ENCODE results near the gene ZNF385D. TPM values are rescaled to one million over a fixed set of nuclear protein-coding genes. Genes with fewer than 3 reads are reported as not detected.
A peak's percentile ranks its signal among the peaks of the same experiment; 100 is the strongest.

The ZNF385D gene
- total and polyA plus RNA-seq, 4 donors, result 6.2 to 33.7 (median 29.5) TPM

GRCh38 chr3:21786438-21786797 lies 35.4 kb upstream of the ZNF385D start:
- Histone ChIP-seq H3K36me3 (ENCODE audit: control insufficient read depth, insufficient read depth, low read length) (no peaks in the 10 kb centered on the region), H3K27me3 (ENCODE audit: control insufficient read depth, insufficient read depth, low read length) (no peaks in the 10 kb centered on the region), H3K4me3 (ENCODE audit: low read depth, low read length) (no peak overlapping the region), H3K4me1 (ENCODE audit: control insufficient read depth, insufficient read depth, low read length) (no peaks in the 10 kb centered on the region), H3K9me3 (ENCODE audit: control insufficient read depth, insufficient read depth, low read length) (no peaks in the 10 kb centered on the region), H3K27ac (ENCODE audit: low read depth, low read length) (no peak overlapping the region)
- DNase-seq (ENCODE audit: low read depth in 4 of 6, low spot score in 6 of 6), result no peak
- WGBS (ENCODE audit: insufficient coverage), result 67% methylated on average over 1 of the region's 2 CpGs

- H3K4me1 ChIP-seq (ENCODE audit: control insufficient read depth, insufficient read depth, low read length), result no peaks in the 10 kb centered on the region
- 89% methylated on average over 3 of the region's 8 CpGs for WGBS (ENCODE audit: insufficient coverage)
- no peak for DNase-seq (ENCODE audit: low read depth in 4 of 6, low spot score in 6 of 6)
- H3K9me3 ChIP-seq (ENCODE audit: control insufficient read depth, insufficient read depth, low read length), result no peaks in the 10 kb centered on the region
- H3K27ac ChIP-seq (ENCODE audit: low read depth, low read length), result no peak overlapping the region
- no peaks in the 10 kb centered on the region for H3K36me3 ChIP-seq (ENCODE audit: control insufficient read depth, insufficient read depth, low read length)
- no peak overlapping the region for H3K4me3 ChIP-seq (ENCODE audit: low read depth, low read length)
- no peaks in the 10 kb centered on the region for H3K27me3 ChIP-seq (ENCODE audit: control insufficient read depth, insufficient read depth, low read length)
Measured at GRCh38 chr3:21785765-21786437, 34.9 kb upstream of the ZNF385D start.

GRCh38 chr3:21783839-21784238 lies 32.8 kb upstream of the ZNF385D start:
- no CpG with 5 or more reads among the region's 4 CpGs for WGBS (ENCODE audit: insufficient coverage)
- H3K27me3 ChIP-seq (ENCODE audit: control insufficient read depth, insufficient read depth, low read length), result no peaks in the 10 kb centered on the region
- H3K36me3 ChIP-seq (ENCODE audit: control insufficient read depth, insufficient read depth, low read length), result no peaks in the 10 kb centered on the region
- H3K4me3 ChIP-seq (ENCODE audit: low read depth, low read length), result no peak overlapping the region
- DNase-seq (ENCODE audit: low read depth in 4 of 6, low spot score in 6 of 6), result no peak
- H3K9me3 ChIP-seq (ENCODE audit: control insufficient read depth, insufficient read depth, low read length), result no peaks in the 10 kb centered on the region
- H3K4me1 ChIP-seq (ENCODE audit: control insufficient read depth, insufficient read depth, low read length), result no peaks in the 10 kb centered on the region
- H3K27ac ChIP-seq (ENCODE audit: low read depth, low read length), result no peak overlapping the region

DNA sequence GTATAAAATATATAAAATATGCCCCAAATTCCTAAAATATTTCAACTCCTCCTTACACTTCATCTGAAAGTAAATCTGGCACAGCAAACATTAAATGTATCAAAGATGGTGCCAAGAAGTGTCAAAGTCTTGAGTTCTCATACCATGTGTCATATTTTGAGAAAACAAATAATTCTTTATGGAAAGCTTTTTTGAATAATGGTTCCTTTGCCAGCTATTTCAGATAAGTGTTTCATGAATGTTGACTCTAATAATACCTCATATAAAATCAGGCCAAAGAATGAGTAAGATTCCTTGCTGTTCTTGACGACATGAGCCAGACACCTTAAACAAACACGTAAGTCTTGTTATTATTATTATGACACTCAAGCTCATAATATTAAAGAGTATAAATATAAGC lies 30.3 kb upstream of the ZNF385D start:
- no CpG with 5 or more reads among the region's 2 CpGs for WGBS (ENCODE audit: insufficient coverage)
- no peak for DNase-seq (ENCODE audit: low read depth in 4 of 6, low spot score in 6 of 6)
- Histone ChIP-seq H3K4me3 (ENCODE audit: low read depth, low read length) (no peak overlapping the region), H3K27me3 (ENCODE audit: control insufficient read depth, insufficient read depth, low read length) (no peaks in the 10 kb centered on the region), H3K27ac (ENCODE audit: low read depth, low read length) (no peak overlapping the region), H3K4me1 (ENCODE audit: control insufficient read depth, insufficient read depth, low read length) (no peaks in the 10 kb centered on the region), H3K36me3 (ENCODE audit: control insufficient read depth, insufficient read depth, low read length) (no peaks in the 10 kb centered on the region), H3K9me3 (ENCODE audit: control insufficient read depth, insufficient read depth, low read length) (no peaks in the 10 kb centered on the region)

DNA sequence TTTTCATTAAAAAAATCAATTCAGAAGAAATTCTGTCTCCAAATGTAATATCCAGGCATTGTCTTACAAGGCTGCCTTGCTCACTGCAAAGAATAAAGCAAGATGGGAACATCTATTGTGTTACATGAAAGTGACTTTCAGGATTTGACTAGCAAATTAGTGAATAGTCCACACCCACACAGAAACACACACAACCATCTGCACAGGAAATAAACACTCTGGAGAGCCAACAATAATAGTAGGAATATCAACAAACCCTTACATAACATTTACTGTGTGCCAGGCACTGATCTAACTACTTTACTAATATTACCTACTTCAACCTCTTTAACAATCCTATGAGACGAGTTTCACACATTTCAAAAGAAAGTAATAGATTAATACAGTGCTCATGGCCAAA lies 28.9 kb upstream of the ZNF385D start:
- no CpG with 5 or more reads among the region's 1 CpG for WGBS (ENCODE audit: insufficient coverage)
- DNase-seq (ENCODE audit: low read depth in 4 of 6, low spot score in 6 of 6), result no peak
- H3K27me3 ChIP-seq (ENCODE audit: control insufficient read depth, insufficient read depth, low read length), result no peaks in the 10 kb centered on the region
- H3K4me1 ChIP-seq (ENCODE audit: control insufficient read depth, insufficient read depth, low read length), result no peaks in the 10 kb centered on the region
- H3K4me3 ChIP-seq (ENCODE audit: low read depth, low read length), result no peak overlapping the region
- H3K36me3 ChIP-seq (ENCODE audit: control insufficient read depth, insufficient read depth, low read length), result no peaks in the 10 kb centered on the region
- no peaks in the 10 kb centered on the region for H3K9me3 ChIP-seq (ENCODE audit: control insufficient read depth, insufficient read depth, low read length)
- no peak overlapping the region for H3K27ac ChIP-seq (ENCODE audit: low read depth, low read length)

DNA sequence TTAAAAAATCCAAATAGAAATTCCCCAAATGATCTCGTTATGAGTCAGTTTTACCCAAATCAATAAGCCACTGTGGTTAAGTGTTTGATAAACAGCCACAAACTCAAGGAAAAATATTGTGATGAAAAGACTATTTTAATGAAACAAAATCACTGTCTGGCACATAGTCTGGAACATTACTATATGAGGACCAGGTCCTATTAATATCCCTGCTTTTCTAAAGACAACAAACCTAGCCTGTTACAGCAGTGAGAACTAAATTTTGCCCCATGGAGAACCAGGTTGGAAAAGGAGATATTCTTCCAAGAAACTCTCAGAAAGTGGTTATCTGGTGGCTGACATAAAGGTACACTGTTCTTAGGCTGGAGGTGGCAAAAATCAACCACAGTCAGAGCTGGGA lies 27.7 kb upstream of the ZNF385D start:
- Histone ChIP-seq H3K4me1 (ENCODE audit: control insufficient read depth, insufficient read depth, low read length) (no peaks in the 10 kb centered on the region), H3K27me3 (ENCODE audit: control insufficient read depth, insufficient read depth, low read length) (no peaks in the 10 kb centered on the region), H3K36me3 (ENCODE audit: control insufficient read depth, insufficient read depth, low read length) (no peaks in the 10 kb centered on the region), H3K4me3 (ENCODE audit: low read depth, low read length) (no peak overlapping the region), H3K27ac (ENCODE audit: low read depth, low read length) (no peak overlapping the region), H3K9me3 (ENCODE audit: control insufficient read depth, insufficient read depth, low read length) (no peaks in the 10 kb centered on the region)
- DNase-seq (ENCODE audit: low read depth in 4 of 6, low spot score in 6 of 6), result no peak
- WGBS (ENCODE audit: insufficient coverage), result no CpG with 5 or more reads among the region's 1 CpG

GRCh38 chr3:21777821-21778220 lies 26.8 kb upstream of the ZNF385D start:
- H3K4me3 ChIP-seq (ENCODE audit: low read depth, low read length), result no peak overlapping the region
- H3K36me3 ChIP-seq (ENCODE audit: control insufficient read depth, insufficient read depth, low read length), result no peaks in the 10 kb centered on the region
- no CpG with 5 or more reads among the region's 2 CpGs for WGBS (ENCODE audit: insufficient coverage)
- no peaks in the 10 kb centered on the region for H3K9me3 ChIP-seq (ENCODE audit: control insufficient read depth, insufficient read depth, low read length)
- H3K27ac ChIP-seq (ENCODE audit: low read depth, low read length), result no peak overlapping the region
- H3K4me1 ChIP-seq (ENCODE audit: control insufficient read depth, insufficient read depth, low read length), result no peaks in the 10 kb centered on the region
- H3K27me3 ChIP-seq (ENCODE audit: control insufficient read depth, insufficient read depth, low read length), result no peaks in the 10 kb centered on the region
- no peak for DNase-seq (ENCODE audit: low read depth in 4 of 6, low spot score in 6 of 6)

GRCh38 chr3:21766002-21766401 lies 15.0 kb upstream of the ZNF385D start:
- H3K27ac ChIP-seq (ENCODE audit: low read depth, low read length), result no peak overlapping the region
- no peaks in the 10 kb centered on the region for H3K36me3 ChIP-seq (ENCODE audit: control insufficient read depth, insufficient read depth, low read length)
- H3K9me3 ChIP-seq (ENCODE audit: control insufficient read depth, insufficient read depth, low read length), result no peaks in the 10 kb centered on the region
- no peak for DNase-seq (ENCODE audit: low read depth in 4 of 6, low spot score in 6 of 6)
- no peak overlapping the region for H3K4me3 ChIP-seq (ENCODE audit: low read depth, low read length)
- 100% methylated on average over 1 of the region's 2 CpGs for WGBS (ENCODE audit: insufficient coverage)
- H3K4me1 ChIP-seq (ENCODE audit: control insufficient read depth, insufficient read depth, low read length), result no peaks in the 10 kb centered on the region
- H3K27me3 ChIP-seq (ENCODE audit: control insufficient read depth, insufficient read depth, low read length), result no peaks in the 10 kb centered on the region

DNA sequence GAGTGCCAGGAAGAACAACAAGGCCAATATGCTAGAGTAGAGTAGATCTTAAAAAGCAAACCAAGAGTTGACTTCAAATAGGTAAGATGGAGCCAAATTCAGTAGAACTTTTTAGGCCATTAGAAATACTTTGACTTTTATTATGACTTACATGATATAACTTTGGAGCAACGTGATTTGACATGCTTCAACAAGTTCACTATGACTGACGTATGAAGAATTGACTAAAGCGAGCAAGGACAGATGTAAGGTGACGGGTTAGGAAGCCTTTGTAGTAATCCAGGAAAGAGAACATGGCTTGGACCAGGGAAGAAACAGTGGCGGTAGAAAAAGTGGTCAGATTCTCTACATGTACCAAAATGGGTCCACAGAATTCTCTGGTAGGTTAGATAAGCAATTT lies 4.9 kb upstream of the ZNF385D start:
- Histone ChIP-seq H3K9me3 (ENCODE audit: control insufficient read depth, insufficient read depth, low read length) (no peaks in the 10 kb centered on the region), H3K4me1 (ENCODE audit: control insufficient read depth, insufficient read depth, low read length) (peaks cover 4% of the 10 kb centered on the region), H3K27ac (ENCODE audit: low read depth, low read length) (no peak overlapping the region), H3K4me3 (ENCODE audit: low read depth, low read length) (no peak overlapping the region), H3K36me3 (ENCODE audit: control insufficient read depth, insufficient read depth, low read length) (no peaks in the 10 kb centered on the region), H3K27me3 (ENCODE audit: control insufficient read depth, insufficient read depth, low read length) (no peaks in the 10 kb centered on the region)
- 79% methylated on average over 4 of the region's 5 CpGs for WGBS (ENCODE audit: insufficient coverage)
- DNase-seq (ENCODE audit: low read depth in 4 of 6, low spot score in 6 of 6), result no peak

DNA sequence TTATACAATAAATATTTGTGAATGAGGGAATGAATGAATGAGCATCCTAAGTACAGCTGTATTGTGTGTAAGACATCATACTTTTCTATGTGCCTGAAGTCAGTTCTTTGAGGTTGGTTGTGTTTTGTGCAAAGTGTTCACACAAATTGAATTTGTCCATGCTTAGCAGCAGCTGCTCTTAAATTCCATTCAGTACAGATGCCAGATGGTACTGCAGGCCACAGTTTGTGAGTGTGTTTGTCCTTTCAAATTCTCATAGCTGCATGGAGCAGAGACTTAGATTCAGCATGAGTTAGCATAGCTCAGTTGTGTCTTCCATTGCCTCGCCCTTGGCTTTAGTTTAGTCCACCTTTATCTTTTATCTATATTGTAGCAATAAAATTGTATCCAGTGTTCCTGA lies 3.8 kb upstream of the ZNF385D start:
- Histone ChIP-seq H3K27me3 (ENCODE audit: control insufficient read depth, insufficient read depth, low read length) (no peaks in the 10 kb centered on the region), H3K4me3 (ENCODE audit: low read depth, low read length) (no peak overlapping the region), H3K4me1 (ENCODE audit: control insufficient read depth, insufficient read depth, low read length) (peaks cover 4% of the 10 kb centered on the region), H3K36me3 (ENCODE audit: control insufficient read depth, insufficient read depth, low read length) (no peaks in the 10 kb centered on the region), H3K9me3 (ENCODE audit: control insufficient read depth, insufficient read depth, low read length) (no peaks in the 10 kb centered on the region), H3K27ac (ENCODE audit: low read depth, low read length) (no peak overlapping the region)
- no CpG with 5 or more reads among the region's 1 CpG for WGBS (ENCODE audit: insufficient coverage)
- peak in 2 of 6 donors; percentile 44 to 48 for DNase-seq (ENCODE audit: low read depth in 4 of 6, low spot score in 6 of 6)
